ENCODE measurements around the gene AHRR.
"Not testable (repeated sequence)": the region's sequence is repeated elsewhere in the genome, so short reads cannot be mapped to it uniquely, and the experiment has no call there.

Gene AHRR

GRCh38 chr5:366541-367357 lies 45.2 kb downstream of the AHRR start:
- no peak for DNase-seq (ENCODE audit: low read depth, low spot score)

- no peak for DNase-seq (ENCODE audit: low read depth, low spot score)
Observed at GRCh38 chr5:367358-368130, 46.0 kb downstream of the AHRR start.

GRCh38 chr5:368183-369084 lies 46.9 kb downstream of the AHRR start:
- no peak for DNase-seq (ENCODE audit: low read depth, low spot score)

DNA sequence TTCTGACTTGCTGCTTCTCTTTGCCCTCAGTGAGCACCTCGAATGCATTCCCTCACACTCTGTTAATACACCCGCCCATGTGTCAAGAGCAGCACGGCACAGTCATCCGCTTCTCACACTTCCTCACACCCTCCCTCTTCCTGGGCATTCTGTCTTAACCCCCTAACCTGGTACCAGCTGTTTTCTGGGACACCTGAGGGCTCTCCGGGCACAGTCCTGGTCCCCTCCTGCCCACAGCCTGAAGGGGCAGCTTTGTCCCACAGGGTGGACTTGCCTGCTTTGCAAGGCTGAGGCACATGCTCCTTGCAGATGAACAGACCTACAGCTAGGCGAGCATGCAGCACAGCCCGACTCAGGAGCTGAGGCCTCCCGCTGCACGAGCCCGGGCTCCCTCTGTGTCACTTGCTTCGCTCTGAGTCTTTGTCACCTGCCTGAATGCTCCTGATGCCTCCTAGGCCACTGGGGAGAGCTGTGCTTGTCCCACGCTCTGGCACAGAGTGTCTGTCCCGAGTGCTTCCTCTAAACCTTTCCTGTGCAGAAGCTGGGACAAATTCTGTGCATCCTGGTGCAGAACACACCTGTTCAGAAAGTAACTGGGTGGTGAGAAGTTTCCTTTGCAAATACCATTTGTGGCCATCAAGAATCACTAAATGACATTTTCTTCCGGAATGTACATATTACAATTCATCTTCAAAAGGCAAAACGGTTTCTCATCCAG lies 47.8 kb downstream of the AHRR start:
- DNase-seq (ENCODE audit: low read depth, low spot score) = no peak

DNA sequence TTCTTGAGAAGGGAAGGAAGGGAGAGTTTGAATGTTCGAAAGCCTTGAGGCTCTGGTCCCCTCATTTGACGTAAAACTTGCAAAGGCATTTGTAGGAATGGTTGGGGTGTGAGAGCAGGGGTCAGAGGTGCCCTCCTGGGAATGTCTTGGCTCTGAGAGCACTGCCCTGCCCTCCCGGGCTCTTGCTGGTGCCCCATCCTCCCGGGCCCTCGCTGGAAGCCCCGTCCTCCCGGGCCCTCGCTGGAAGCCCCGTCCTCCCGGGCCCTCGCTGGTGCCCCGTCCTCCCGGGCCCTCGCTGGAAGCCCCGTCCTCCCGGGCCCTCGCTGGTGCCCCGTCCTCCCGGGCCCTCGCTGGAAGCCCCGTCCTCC lies 48.3 kb downstream of the AHRR start:
- DNase-seq (ENCODE audit: low read depth, low spot score) = not testable (repeated sequence)

- no peak for DNase-seq (ENCODE audit: low read depth, low spot score)
Observed at GRCh38 chr5:370311-370958, 48.9 kb downstream of the AHRR start.

DNA sequence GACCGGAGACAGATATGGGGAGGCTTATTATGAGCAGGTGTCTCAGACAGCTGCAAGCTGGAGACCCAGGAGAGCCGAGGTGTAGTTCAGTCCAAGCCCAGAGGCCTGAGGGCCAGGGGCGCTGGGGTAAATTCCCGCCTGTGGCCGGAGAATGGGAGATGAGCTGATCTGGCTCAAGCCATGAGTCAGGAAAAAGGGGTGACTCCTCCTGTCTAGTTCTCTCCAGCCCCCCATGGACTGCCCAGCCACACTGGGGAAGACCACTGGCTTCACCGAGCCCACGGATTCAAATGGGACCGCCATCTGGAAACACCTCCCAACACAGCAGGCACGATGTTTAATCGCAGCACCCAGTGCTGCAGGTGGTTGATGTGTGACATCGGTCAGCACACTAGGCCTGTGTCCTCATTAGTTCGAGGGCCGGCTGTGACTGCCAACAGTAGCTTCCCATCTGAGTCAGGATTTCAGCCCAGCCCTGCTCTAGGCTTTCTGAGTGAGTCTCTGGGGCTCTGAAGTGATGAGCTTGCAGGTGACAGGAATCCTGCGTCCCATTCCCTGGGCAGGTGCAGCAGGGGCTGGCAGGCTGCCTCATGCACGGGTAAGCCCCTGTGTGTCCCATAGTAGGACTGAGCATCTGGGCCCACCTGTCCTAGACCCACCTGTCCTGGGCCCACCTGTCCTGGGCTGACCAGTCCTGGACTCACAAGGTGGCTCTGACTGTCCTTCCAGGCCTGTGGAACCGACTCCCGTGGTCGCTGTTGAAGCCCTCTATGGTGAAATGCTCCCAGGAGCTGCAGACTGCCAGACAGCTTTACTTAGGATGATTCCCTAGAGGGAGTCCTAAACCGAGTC lies 49.7 kb downstream of the AHRR start:
- DNase-seq (ENCODE audit: low read depth, low spot score) = no peak

DNA sequence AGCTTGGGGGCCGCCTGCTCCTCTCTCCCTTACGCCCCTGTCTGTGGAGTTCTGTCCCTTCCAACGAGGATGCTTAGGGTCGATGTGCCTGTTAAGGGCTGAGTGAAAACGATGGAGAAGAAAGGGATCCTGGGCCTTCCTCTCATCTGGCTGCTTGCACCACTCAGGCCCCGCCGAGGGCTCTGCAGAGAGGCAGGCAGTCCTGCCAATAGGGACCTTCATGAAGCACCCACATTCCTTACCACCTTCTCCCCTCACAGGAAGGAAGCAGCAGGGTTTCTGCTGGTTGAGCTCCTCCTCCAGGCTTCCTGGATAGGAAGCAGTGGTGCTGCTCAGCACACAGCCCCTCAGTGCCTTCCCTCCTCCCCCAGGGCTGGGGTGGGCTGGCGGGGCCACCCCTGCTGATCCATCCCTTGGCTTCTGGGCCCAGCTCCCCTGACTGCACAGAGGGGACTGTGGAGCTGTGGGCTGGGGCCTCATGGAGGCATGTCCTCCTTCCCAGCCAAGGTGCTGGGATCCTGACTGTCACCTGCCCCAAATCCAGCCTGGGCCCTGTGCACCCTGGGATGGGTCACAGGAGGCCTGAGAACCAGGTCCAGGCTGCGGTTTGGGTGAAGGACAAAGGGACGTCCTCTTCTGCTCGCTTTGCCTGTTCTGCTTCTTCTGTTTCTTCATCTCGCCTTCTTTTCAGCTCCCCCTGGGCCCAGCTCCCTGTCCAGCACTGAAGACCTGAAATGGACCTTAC lies 50.5 kb downstream of the AHRR start:
- DNase-seq (ENCODE audit: low read depth, low spot score) = no peak

DNA sequence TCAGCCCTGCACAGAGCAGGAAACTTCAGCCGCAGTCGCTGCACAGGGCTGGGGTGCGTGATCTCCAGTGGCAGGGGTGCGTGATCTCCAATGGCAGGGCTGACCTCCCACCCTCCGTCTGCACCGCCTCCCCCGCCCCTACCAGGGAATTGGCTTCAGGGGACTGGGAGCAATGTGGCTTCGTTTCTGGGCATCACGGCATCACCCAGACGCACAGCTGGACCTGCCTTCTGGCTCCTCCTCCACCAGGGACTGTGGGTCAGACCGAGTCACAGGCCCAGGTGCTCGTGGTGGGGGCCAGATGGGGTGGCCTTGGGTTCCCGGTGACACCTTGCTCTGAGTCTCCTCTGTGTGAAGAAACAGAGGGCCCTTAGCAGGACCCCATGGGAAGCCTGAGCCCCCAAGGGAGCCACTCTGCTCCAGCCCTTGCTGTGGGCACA lies 51.1 kb downstream of the AHRR start:
- DNase-seq (ENCODE audit: low read depth, low spot score) = no peak

DNA sequence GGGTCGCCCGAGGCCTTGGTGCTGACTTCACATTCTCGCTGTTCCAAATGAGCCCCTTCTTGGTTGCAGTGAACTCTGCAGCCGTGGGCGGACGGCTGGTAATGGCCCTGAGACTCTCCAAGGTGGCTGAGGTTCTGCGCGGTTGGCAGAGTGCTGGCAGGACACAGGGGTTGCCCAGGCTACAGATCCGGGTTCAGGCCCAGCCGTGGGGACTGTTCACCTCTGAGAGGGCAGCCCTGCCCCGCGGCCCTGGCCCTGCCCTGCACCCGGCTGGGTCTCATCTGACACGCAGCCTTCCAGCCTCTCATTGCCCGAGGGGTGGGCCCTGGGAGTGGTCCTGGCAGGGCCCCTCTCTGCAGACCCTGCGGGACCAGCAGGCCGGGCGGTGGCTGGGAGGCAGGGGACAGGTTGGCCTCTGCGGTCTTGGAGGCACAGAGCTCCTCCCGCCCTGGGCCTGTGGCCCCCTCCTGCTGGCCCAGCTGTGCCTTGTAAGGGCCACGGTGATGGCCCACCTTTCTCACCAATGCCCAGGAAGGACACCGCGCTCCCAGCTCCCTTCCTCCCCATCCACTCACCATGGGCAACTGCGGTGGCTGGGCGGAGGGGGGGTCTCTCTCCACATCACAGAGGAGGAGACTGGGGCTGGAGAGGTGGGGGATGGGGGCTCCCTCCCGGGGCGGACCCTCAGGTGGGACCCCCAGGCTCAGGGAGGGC lies 51.6 kb downstream of the AHRR start:
- DNase-seq (ENCODE audit: low read depth, low spot score) = no peak

DNA sequence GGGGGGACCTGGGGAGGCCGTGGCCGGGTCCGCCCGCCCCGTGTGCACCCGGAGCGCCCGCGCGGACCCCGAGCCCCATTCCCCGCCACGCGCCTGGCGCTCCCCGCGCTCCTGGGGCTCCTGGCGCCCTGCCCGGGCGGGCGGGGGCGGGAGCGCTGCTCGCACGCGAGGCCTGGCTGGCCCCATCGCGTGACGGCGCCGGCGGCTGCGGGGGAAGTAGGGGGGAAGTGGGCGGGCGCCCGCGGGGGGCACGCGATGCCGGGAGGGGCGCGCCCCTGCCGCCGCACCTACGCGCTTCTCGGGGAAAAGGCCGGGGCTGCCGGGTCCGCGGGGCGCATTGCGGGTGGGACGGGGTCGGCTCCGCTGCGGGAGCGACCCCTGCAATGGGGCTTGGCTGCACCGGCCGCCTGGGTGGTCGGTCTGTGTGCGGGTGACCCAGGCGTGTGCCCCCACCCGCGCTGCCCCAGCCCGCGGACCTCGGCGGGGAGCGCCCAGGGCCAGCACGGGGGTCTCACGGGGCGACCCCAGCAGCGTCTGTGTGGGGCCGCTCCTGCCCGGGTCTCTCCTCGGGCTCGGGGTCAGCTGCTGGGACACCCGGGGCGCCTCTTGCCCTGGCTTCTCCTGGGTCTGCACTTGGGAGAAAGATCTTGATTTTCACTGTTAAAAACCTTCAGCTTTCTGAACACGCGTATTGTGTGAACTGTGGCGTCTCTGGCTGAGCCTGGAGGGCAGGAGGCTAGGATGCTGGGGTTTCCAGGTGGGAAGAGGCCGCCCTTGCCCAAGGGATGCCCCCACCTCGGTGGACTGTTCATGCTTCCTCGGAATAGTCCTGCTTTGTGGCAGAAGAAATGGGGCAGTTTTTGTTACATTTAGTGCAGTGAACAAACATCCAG lies 52.4 kb downstream of the AHRR start:
- no peak for DNase-seq (ENCODE audit: low read depth, low spot score)

DNA sequence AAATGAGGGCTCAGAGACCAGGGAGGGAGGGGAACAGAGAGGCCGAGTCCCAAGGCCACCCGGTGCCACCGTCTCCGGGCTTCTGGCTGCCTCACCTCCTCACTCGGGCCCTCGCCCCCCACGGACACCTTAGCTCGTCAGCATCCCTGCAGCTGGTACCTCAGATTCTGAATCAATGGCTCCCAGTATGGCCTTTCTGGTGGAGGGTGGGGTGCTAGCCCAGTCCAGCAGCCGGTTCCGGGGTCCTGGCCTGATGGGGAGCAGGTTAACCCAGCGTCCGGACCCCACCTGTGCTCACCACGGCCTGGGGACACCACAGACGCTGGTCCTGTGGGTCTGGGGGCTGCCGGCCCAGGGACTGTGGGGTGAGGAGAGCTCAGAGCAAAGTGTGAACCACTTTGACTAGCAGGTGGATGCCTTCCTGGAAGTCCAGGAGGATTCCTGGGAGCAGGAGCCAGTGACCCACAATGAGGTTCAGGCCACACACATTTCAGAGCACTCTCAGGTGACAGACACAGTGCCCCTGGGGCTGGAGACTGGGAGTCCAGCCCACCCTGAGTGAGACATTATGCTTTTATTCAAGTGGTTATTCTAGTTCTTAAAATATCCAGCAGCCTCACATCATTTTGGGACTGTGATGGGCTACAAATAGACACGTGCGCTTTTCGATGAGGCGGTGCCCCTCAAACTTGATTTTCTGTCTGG lies 53.3 kb downstream of the AHRR start:
- no peak for DNase-seq (ENCODE audit: low read depth, low spot score)

DNA sequence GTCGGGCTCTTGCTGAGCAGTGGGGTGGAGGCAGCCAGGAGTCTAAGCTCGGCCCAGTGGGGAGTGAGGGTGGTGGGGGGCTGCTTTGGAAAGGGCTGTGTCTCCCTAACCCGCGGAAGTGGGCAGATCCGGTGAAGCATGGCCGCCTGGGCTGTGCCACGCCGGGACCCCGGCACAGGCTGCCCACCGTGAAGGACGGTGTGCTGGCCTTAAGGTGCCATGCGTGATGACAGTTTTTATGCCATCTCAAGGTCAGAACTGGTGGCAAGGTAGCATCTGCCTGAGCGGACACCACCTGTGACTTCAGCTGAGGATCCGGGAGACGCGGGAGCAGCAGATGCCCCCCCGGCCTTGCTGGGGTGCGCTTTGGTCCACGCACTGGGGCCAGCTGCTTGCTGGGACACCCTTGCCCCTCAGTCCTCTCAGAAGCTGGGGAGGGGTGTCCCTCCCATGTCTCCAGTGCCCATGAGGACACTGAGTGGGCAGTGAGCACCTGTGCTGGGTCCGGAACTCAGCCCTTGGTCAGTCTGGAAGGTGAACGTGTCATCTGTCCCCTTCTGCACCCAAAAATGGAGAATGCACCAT lies 53.9 kb downstream of the AHRR start:
- no peak for DNase-seq (ENCODE audit: low read depth, low spot score)

GRCh38 chr5:375921-376798 lies 54.6 kb downstream of the AHRR start:
- no peak for DNase-seq (ENCODE audit: low read depth, low spot score)

DNA sequence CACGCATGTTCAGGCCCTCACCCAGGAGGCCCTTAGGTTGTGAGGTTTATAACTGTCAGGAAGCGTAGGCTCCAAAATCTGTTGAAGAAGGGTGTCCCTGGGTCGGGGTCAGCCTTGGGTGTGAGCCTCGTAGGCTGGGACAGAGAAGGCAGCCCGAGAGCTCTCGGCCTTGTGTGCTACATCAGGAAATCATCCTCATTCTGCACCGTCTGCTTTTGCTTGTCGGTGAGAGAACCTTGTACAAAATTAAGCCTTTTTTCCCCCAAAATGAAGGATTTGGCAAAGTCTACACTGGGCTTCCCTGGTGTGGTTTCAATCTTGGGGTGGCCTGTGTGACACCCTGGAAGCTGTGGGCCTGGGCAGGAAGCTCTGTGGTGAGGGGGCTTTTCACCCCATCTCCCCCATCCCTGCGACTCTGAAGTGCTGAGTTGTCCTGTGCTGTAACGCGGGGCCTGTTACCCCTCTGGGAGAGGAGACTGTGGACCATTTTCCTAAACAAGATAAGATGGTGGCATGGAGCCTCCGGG lies 55.3 kb downstream of the AHRR start:
- DNase-seq (ENCODE audit: low read depth, low spot score) = no peak
